ENCODE measurements around the gene RHBDL3.

GRCh38 chr17:32331243-32332040, 65.8 kb downstream of the RHBDL3 start:
- TF ChIP-seq CTCF (IDR thresholded peaks at IDR 0.05) (no peak), POLR2AphosphoS5 (IDR thresholded peaks at IDR 0.05) (no peak), POLR2A (IDR thresholded peaks at IDR 0.05) (no peak), EP300 (IDR thresholded peaks at IDR 0.05) (no peak)
